H1 (cell line): ENCODE measurements around the gene FBN1. TPM values are rescaled to one million over a fixed set of nuclear protein-coding genes. Genes with fewer than 3 reads are reported as not detected.

ENCODE experiments used
- CTCF ChIA-PET: fragments of 300-600 bp; sonication (Branson Sonifier 250); formaldehyde crosslinking; loops from one replicate; lab custom pipeline; 2021; ENCODE audit not compliant: partially characterized antibody; lab: Charles Lee
- POLR2A ChIA-PET: fragments of 300-600 bp; sonication (Branson Sonifier 250); formaldehyde crosslinking; loops from one replicate; lab custom pipeline; 2021; ENCODE audit warnings: inconsistent platforms; ENCODE audit not compliant: partially characterized antibody; lab: Charles Lee
- DNase-seq, 2 experiments: peaks; one replicate each; pipeline versions ENCODE4 v3.0.0 to v3.0.0-alpha.2; 2010 to 2022; ENCODE audit warnings: low spot score in 2 of 2, low read depth in 1 of 2, mixed read lengths in 1 of 2
- FAIRE-seq: peaks from 2 replicates; lab custom pipeline; 2011; peaks lifted over from hg19 to GRCh38; lab: Jason Lieb, UNC
- H2AFZ ChIP-seq: 2 replicates; pipeline ENCODE4 v1.8.1; 2012; ENCODE audit warnings: low read length, inconsistent platforms
- H2AK5ac ChIP-seq: 2 replicates; pipeline ENCODE4 v1.6.1; 2013; ENCODE audit warnings: low read depth, low read length
- H2BK120ac ChIP-seq: replicated peaks from 2 replicates; pipeline ENCODE3; 2013; ENCODE audit warnings: low read depth, low read length, inconsistent platforms
- H2BK12ac ChIP-seq: 2 replicates; pipeline ENCODE4 v1.6.1; 2013; ENCODE audit warnings: low read depth, low read length
- H2BK15ac ChIP-seq: 2 replicates; pipeline ENCODE4 v1.6.1; 2013; ENCODE audit warnings: low read length
- H2BK20ac ChIP-seq: 2 replicates; pipeline ENCODE4 v1.6.1; 2013; ENCODE audit warnings: low read length
- H2BK5ac ChIP-seq: 2 replicates; pipeline ENCODE4 v1.6.1; 2013; ENCODE audit warnings: low read depth, low read length
- H3K14ac ChIP-seq: 2 replicates; pipeline ENCODE4 v1.6.1; 2013; ENCODE audit warnings: inconsistent platforms; ENCODE audit not compliant: insufficient read length
- H3K18ac ChIP-seq: 2 replicates; pipeline ENCODE4 v1.6.1; 2013; ENCODE audit warnings: low read length; ENCODE audit errors: extremely low read depth
- H3K23ac ChIP-seq: 2 replicates; pipeline ENCODE4 v1.6.1; 2013; ENCODE audit warnings: inconsistent platforms; ENCODE audit not compliant: insufficient read length
- H3K23me2 ChIP-seq: 2 replicates; pipeline ENCODE4 v1.6.1; 2013; ENCODE audit warnings: low read depth, low read length
- H3K27ac ChIP-seq: 2 replicates; pipeline ENCODE4 v1.6.1; 2011; ENCODE audit warnings: low read depth, low read length, inconsistent platforms
- H3K27me3 ChIP-seq, 4 experiments: replicated peaks in 1 of 4; 1 replicate in 1 of 4; 2 replicates in 3 of 4; pipeline versions ENCODE4 v1.6.1 to v1.8.1; 2011 to 2013; ENCODE audit warnings: low read length in 3 of 4, mild to moderate bottlenecking in 3 of 4, inconsistent platforms in 2 of 4, mixed read lengths in 2 of 4, moderate library complexity in 1 of 4; ENCODE audit not compliant: control insufficient read depth in 3 of 4, insufficient read depth in 3 of 4; ENCODE audit errors: extremely low read depth in 1 of 4
- H3K36me3 ChIP-seq, 4 experiments: 2 replicates each; pipeline versions ENCODE4 v1.6.1 to v1.8.1; 2011 to 2013; ENCODE audit warnings: mild to moderate bottlenecking in 4 of 4, low read length in 3 of 4, moderate library complexity in 2 of 4, control low read depth in 1 of 4, inconsistent platforms in 1 of 4; ENCODE audit not compliant: insufficient read depth in 4 of 4, control insufficient read depth in 2 of 4
- H3K4ac ChIP-seq: replicated peaks from 2 replicates; pipeline ENCODE3; 2013; ENCODE audit warnings: low read length, low read depth, mixed read lengths, inconsistent platforms; ENCODE audit not compliant: insufficient read length
- H3K4me1 ChIP-seq, 4 experiments: replicated peaks in 1 of 4; 1 replicate in 1 of 4; 2 replicates in 3 of 4; pipeline versions ENCODE4 v1.6.1 to v1.8.1; 2011 to 2013; ENCODE audit warnings: low read length in 3 of 4, inconsistent platforms in 2 of 4, mixed read lengths in 1 of 4; ENCODE audit not compliant: insufficient read depth in 4 of 4, control insufficient read depth in 3 of 4
- H3K4me2 ChIP-seq, 2 experiments: 2 replicates each; pipeline versions ENCODE4 v1.6.1 to v1.8.1; 2011 to 2013; ENCODE audit warnings: low read depth in 2 of 2, low read length in 2 of 2, control low read depth in 1 of 2, inconsistent platforms in 1 of 2, mild to moderate bottlenecking in 1 of 2; ENCODE audit not compliant: insufficient read depth in 1 of 2
- H3K4me3 ChIP-seq, 4 experiments: fragments of 200-600, 300-600 bp in 1 of 4; sonication (generic), shearing (Covaris generic), sonication (Bioruptor Twin) in 1 of 4; 2 replicates each; pipeline versions ENCODE4 v1.5.1 to v1.8.1; 2011 to 2016; ENCODE audit warnings: low read length in 4 of 4, low read depth in 3 of 4, control low read depth in 2 of 4, inconsistent platforms in 2 of 4, mild to moderate bottlenecking in 2 of 4, mixed read lengths in 1 of 4, moderate library complexity in 1 of 4; ENCODE audit not compliant: insufficient read depth in 2 of 4; ENCODE audit errors: extremely low read depth in 1 of 4
- H3K56ac ChIP-seq: replicated peaks from 2 replicates; pipeline ENCODE3; 2013; ENCODE audit warnings: low read depth, mild to moderate bottlenecking, mixed read lengths, low read length, inconsistent platforms; ENCODE audit not compliant: insufficient read length
- H3K79me1 ChIP-seq: 2 replicates; pipeline ENCODE4 v1.6.1; 2013; ENCODE audit warnings: low read depth, low read length, control low read depth
- H3K79me2 ChIP-seq, 2 experiments: 2 replicates each; pipeline versions ENCODE4 v1.6.1 to v1.8.1; 2012 to 2013; ENCODE audit warnings: low read length in 2 of 2, mild to moderate bottlenecking in 2 of 2, inconsistent platforms in 1 of 2; ENCODE audit not compliant: insufficient read depth in 2 of 2, control insufficient read depth in 1 of 2
- H3K9ac ChIP-seq, 4 experiments: replicated peaks in 1 of 4; 1 replicate in 1 of 4; 2 replicates in 3 of 4; pipeline versions ENCODE4 v1.6.1 to v1.8.1; 2011 to 2013; ENCODE audit warnings: low read depth in 3 of 4, low read length in 3 of 4, control low read depth in 2 of 4, mild to moderate bottlenecking in 2 of 4, moderate library complexity in 2 of 4, inconsistent platforms in 1 of 4; ENCODE audit errors: extremely low read depth in 1 of 4
- H3K9me3 ChIP-seq, 2 experiments: 2 replicates each; pipeline versions ENCODE4 v1.6.1 to v1.8.1; 2012 to 2013; ENCODE audit warnings: mild to moderate bottlenecking in 2 of 2, moderate library complexity in 2 of 2, control low read depth in 1 of 2, inconsistent platforms in 1 of 2, low read depth in 1 of 2, low read length in 1 of 2, mixed read lengths in 1 of 2; ENCODE audit not compliant: insufficient read depth in 2 of 2
- H4K20me1 ChIP-seq, 2 experiments: replicated peaks in 1 of 2; 2 replicates each; pipeline versions ENCODE3 to v1.8.1; 2011 to 2013; ENCODE audit warnings: inconsistent platforms in 2 of 2, low read length in 2 of 2, mild to moderate bottlenecking in 1 of 2; ENCODE audit not compliant: insufficient read depth in 2 of 2, control insufficient read depth in 1 of 2
- H4K5ac ChIP-seq: 2 replicates; pipeline ENCODE4 v1.6.1; 2013; ENCODE audit warnings: low read length, low read depth, mixed read lengths, inconsistent platforms; ENCODE audit not compliant: insufficient read length
- H4K8ac ChIP-seq: 2 replicates; pipeline ENCODE4 v1.8.0; 2013; ENCODE audit warnings: mild to moderate bottlenecking, moderate library complexity, low read length, inconsistent platforms; ENCODE audit not compliant: insufficient read depth; ENCODE audit errors: extremely low read depth
- H4K91ac ChIP-seq: replicated peaks from 2 replicates; pipeline ENCODE3; 2013; ENCODE audit warnings: low read length, mixed read lengths, inconsistent platforms; ENCODE audit not compliant: insufficient read length
- BACH1 ChIP-seq: IDR thresholded peaks from 2 replicates; pipeline ENCODE4 v1.6.1; 2012; ENCODE audit warnings: low read length, improper control_type of control experiment
- BRCA1 ChIP-seq: IDR thresholded peaks from 2 replicates; pipeline ENCODE4 v1.6.1; 2012; ENCODE audit warnings: low read depth, low read length, improper control_type of control experiment
- E2F6 ChIP-seq: IDR thresholded peaks from 2 replicates; pipeline ENCODE4 v1.6.1; 2012; ENCODE audit warnings: inconsistent platforms
- EP300 ChIP-seq, 2 experiments: IDR thresholded peaks; 1 replicate in 1 of 2; 2 replicates in 1 of 2; pipeline ENCODE4 v1.6.1; 2011 to 2012; ENCODE audit warnings: low read depth in 2 of 2, low read length in 2 of 2, mild to moderate bottlenecking in 2 of 2, borderline replicate concordance in 1 of 2, inconsistent platforms in 1 of 2, moderate library complexity in 1 of 2
- FOSL1 ChIP-seq: IDR thresholded peaks from 2 replicates; pipeline ENCODE4 v1.6.1; 2011; ENCODE audit warnings: mild to moderate bottlenecking, low read depth, low read length, moderate library complexity; ENCODE audit not compliant: insufficient read depth
- POLR2A ChIP-seq, 2 experiments: IDR thresholded peaks; 1 replicate in 1 of 2; 2 replicates in 1 of 2; pipeline ENCODE4 v1.6.1; 2011; ENCODE audit warnings: low read depth in 2 of 2, low read length in 2 of 2, mild to moderate bottlenecking in 2 of 2; ENCODE audit errors: control extremely low read depth in 1 of 2
- RAD21 ChIP-seq, 2 experiments: IDR thresholded peaks in 1 of 2; conservative IDR thresholded peaks in 1 of 2; 2 replicates each; pipeline ENCODE4 v1.6.1; 2011; ENCODE audit warnings: low read depth in 2 of 2, low read length in 2 of 2, improper control_type of control experiment in 1 of 2, inconsistent platforms in 1 of 2, mild to moderate bottlenecking in 1 of 2, moderate library complexity in 1 of 2
- RNF2 ChIP-seq: fragments of 200-900, 300-1000 bp; sonication (generic); IDR thresholded peaks from 2 replicates; pipeline ENCODE4 v1.7.1; 2016; ENCODE audit warnings: borderline replicate concordance, low read depth, mild to moderate bottlenecking, antibody characterized with exemption, low read length; ENCODE audit not compliant: poor library complexity, severe bottlenecking; ENCODE audit errors: missing control alignments
- SIRT6 ChIP-seq: IDR thresholded peaks from one replicate; pipeline ENCODE4 v1.7.1; 2012; ENCODE audit warnings: low read length, inconsistent platforms
- SIX5 ChIP-seq: IDR thresholded peaks from 2 replicates; pipeline ENCODE4 v1.6.1; 2011; ENCODE audit warnings: mild to moderate bottlenecking, low read depth, low read length
- polyA plus RNA-seq, 7 experiments: library from polyadenylated mRNA; depleted of rRNA in 3 of 7; stranded (reverse) in 5 of 7; unstranded in 2 of 7; fragments of >200 nt in 5 of 7; fragments of 200-250 nt in 2 of 7; gene quantifications; 1 replicate in 5 of 7; 2 replicates in 1 of 7; 4 replicates in 1 of 7; pipeline versions ENCODE4 v1.2.1 to v1.2.3, GENCODE V29; 2011 to 2013; ENCODE audit warnings: missing spikeins in 2 of 7, mixed read lengths in 2 of 7
- total RNA-seq: library from RNA; stranded (reverse); fragmentation: NEBNext Ultra II Directional; extraction: Animal tissue kit (Norgen Biotek cat#: 25700); gene quantifications from 2 replicates; pipeline ENCODE4 v1.2.1, GENCODE V29; 2021

The FBN1 gene
- total and polyA plus RNA-seq, 2 of the 8 experiments (the other 6 are each of a cell fraction or from before 2014, with no cell fraction given) = 3.0 to 4.0 TPM

GRCh38 chr15:48693484-48693883 lies 48.0 kb upstream of the FBN1 start:
- no peaks in the 10 kb centered on the region for H3K36me3 ChIP-seq
- H3K79me2 ChIP-seq = no peaks in the 10 kb centered on the region
- no peak overlapping the region for H2BK15ac ChIP-seq
- H3K18ac ChIP-seq = no peak overlapping the region
- ChIA-PET POLR2A (no interaction called here), CTCF (interaction anchor here (0.7 kb wide), 1 partner anchor 42 kb away, joined by 3 read pairs; no protein-coding TSS in a partner anchor)
- no peak overlapping the region for H2BK20ac ChIP-seq
- no peak overlapping the region for H2AFZ ChIP-seq
- H3K23me2 ChIP-seq = 0 out of 2 replicates have a peak, but pooled peaks cover 3% of the 10 kb centered on the region
- no peak overlapping the region for H3K4ac ChIP-seq
- H3K9ac ChIP-seq = no peak overlapping the region
- H3K56ac ChIP-seq = no peak overlapping the region
- H3K79me1 ChIP-seq = no peaks in the 10 kb centered on the region
- H3K4me1 ChIP-seq = no peaks in the 10 kb centered on the region
- no peak overlapping the region for H4K5ac ChIP-seq
- H2BK120ac ChIP-seq = no peak overlapping the region
- no peak for DNase-seq
- no peak overlapping the region for H2BK5ac ChIP-seq
- no peak overlapping the region for H2AK5ac ChIP-seq
- no peaks in the 10 kb centered on the region for H3K9me3 ChIP-seq
- H3K4me3 ChIP-seq = no peak overlapping the region
- H4K8ac ChIP-seq = no peak overlapping the region
- H3K14ac ChIP-seq = no peak overlapping the region
- H4K91ac ChIP-seq = no peak overlapping the region
- TF ChIP-seq SIX5 (no peak), BACH1 (no peak), EP300 (IDR thresholded peaks at IDR 0.05; ENCODE audit: borderline replicate concordance in 1 of 2, low read depth in 2 of 2, low read length in 2 of 2) (no peak), RAD21 (IDR thresholded peaks at IDR 0.05 in 1 of 2, conservative IDR thresholded peaks at IDR 0.05 in 1 of 2; ENCODE audit: low read depth in 2 of 2, low read length in 2 of 2) (no peak), RNF2 (no peak), POLR2A (IDR thresholded peaks at IDR 0.05; ENCODE audit: control extremely low read depth in 1 of 2, low read depth in 2 of 2, low read length in 2 of 2) (no peak), BRCA1 (no peak), SIRT6 (no peak), E2F6 (no peak), FOSL1 (no peak)
- no peak overlapping the region for H3K4me2 ChIP-seq
- no peak overlapping the region for H3K23ac ChIP-seq
- no peak overlapping the region for H3K27ac ChIP-seq
- no peak for FAIRE-seq
- no peak overlapping the region for H2BK12ac ChIP-seq
- no peaks in the 10 kb centered on the region for H4K20me1 ChIP-seq
- no peaks in the 10 kb centered on the region for H3K27me3 ChIP-seq
